Body of pancreas (tissue), 4 donors: ENCODE measurements around the gene BRD3.

Source experiments
- CTCF ChIP-seq, 7 experiments: fragments of 450-650 bp in 4 of 7; fragments of 200-600 bp in 3 of 7; sonication (generic) in 3 of 7; IDR thresholded peaks; one replicate each; pipeline ENCODE4 v1.5.1; 2016 to 2019; ENCODE audit warnings: antibody characterized with exemption in 7 of 7
- POLR2A ChIP-seq, 3 donors: fragments of 450-650 bp; IDR thresholded peaks; one replicate each; pipeline ENCODE4 v1.6.1; 2016; ENCODE audit warnings: antibody characterized with exemption in 3 of 3, mild to moderate bottlenecking in 2 of 3

- TF ChIP-seq CTCF (IDR thresholded peaks at IDR 0.05) (no peak), POLR2A (IDR thresholded peaks at IDR 0.05) (no peak)
Observed at GRCh38 chr9:133995012-133995896, 72.6 kb downstream of the BRD3 start.
